A204.1 (cell line): ENCODE results near the gene ACE.
"Not testable (repeated sequence)": the region's sequence is repeated elsewhere in the genome, so short reads cannot be mapped to it uniquely, and the experiment has no call there.

Experiments
- FAIRE-seq: peaks from 2 replicates; lab custom pipeline; 2012; peaks lifted over from hg19 to GRCh38; lab: Jason Lieb, UNC

The ACE gene

DNA sequence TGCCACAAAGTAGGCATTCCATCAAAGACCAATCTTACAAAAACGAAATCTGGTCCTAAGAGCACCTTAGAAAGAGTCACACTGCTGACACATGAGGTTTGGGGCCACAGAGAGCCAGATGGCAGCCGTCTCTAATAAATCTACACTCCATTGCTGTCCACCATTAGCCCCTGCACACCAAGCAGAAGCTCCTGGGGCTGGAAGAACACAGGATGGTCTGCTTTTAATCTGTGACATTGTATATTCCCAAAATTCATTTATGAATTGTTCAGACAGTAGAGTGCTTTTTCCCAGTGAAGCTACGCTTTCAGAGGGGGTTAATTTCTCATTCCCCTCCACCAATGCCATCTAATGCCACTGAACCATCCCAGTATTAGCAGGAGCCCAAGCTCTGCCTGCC is 32.4 kb upstream of the ACE start:
- FAIRE-seq = no peak

GRCh38 chr17:63445065-63445464 is 31.8 kb upstream of the ACE start:
- no peak for FAIRE-seq

DNA sequence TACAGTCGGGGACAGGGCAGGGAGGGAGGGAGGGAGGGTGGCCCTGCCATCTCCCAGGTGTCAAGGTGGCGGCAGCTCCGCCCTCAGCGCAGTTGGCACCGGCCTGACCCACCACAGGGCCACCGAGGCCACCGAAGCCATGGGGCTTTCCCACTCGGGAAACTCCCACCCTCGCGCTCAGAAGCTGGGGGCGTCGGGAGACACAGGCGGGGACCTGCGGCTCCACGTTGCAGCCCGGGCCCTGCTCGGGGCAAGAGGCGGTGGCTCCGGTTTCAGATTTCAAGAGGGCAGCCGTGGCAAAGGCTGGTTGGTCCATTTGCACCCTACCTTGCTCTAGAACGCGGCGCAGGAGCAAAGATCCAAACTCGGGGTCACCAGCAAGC is 31.3 kb upstream of the ACE start:
- no peak for FAIRE-seq

GRCh38 chr17:63445954-63446752 is 30.7 kb upstream of the ACE start, which contains the start of gene CYB561:
Gene CYB561, minus strand, starts transcription at chr17:63446306. Its CDS starts 8,759 bp downstream, at chr17:63437547.
- FAIRE-seq = no peak

DNA sequence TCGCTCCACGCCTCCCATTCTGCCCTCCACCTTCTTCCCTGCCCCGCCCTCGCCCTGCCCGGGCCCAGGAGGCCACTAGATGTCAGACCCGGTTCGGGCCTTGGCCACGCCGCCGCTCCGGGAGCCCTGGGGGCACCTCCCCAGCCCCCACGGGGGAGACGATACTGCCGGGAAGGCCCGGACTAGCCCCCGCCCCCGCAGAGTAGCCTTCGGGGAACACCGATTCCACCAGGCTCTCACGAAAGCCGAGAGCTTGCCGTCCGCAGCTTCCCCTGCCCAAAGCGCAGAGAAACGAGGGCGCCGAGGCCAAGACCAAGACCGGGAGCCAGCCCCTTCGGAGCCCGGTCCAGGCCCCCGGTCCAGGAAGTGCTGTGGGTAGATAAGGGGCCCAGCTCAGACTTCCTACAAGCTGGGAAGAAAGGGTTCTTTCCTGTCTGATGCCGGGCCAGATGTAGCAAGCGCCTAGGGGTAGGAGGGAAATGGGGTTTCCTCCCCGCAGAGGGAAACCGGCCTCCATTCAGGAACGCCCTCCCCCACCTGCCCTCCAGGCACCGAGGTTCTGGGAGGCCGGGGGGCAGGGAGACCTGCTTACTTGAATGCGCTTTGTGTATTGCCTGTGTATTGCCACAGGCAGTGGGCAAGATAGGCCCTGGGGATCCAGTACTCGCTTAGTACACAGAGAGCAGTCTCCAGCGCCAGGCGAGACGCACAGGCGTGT is 29.9 kb upstream of the ACE start:
- FAIRE-seq = no peak

- FAIRE-seq = no peak
These were observed 29.3 kb upstream of the ACE start for GRCh38 chr17:63447471-63448009.

GRCh38 chr17:63448655-63449054 is 28.2 kb upstream of the ACE start:
- no peak for FAIRE-seq

DNA sequence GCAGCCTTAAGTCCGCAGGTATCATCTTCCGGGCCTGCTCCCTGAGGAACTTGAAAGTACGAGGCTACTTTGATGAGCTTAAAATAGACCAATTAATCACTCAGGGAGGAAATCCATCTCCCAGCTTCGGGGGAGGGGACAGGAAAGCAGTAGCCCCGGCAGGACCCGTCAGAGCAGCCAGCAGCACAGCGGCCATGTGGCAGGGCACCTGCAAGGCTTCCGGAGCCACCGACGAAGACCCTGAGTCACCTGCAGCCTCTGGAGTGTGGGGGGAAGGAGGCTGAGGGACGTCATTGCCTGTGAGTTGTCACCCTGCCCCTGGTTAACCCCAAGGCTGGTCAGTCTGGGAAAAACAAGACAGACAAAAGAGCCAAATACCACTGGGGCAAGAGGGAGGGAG is 26.3 kb upstream of the ACE start:
- no peak for FAIRE-seq

- FAIRE-seq = no peak
These were observed 25.7 kb upstream of the ACE start for GRCh38 chr17:63451150-63451549.

DNA sequence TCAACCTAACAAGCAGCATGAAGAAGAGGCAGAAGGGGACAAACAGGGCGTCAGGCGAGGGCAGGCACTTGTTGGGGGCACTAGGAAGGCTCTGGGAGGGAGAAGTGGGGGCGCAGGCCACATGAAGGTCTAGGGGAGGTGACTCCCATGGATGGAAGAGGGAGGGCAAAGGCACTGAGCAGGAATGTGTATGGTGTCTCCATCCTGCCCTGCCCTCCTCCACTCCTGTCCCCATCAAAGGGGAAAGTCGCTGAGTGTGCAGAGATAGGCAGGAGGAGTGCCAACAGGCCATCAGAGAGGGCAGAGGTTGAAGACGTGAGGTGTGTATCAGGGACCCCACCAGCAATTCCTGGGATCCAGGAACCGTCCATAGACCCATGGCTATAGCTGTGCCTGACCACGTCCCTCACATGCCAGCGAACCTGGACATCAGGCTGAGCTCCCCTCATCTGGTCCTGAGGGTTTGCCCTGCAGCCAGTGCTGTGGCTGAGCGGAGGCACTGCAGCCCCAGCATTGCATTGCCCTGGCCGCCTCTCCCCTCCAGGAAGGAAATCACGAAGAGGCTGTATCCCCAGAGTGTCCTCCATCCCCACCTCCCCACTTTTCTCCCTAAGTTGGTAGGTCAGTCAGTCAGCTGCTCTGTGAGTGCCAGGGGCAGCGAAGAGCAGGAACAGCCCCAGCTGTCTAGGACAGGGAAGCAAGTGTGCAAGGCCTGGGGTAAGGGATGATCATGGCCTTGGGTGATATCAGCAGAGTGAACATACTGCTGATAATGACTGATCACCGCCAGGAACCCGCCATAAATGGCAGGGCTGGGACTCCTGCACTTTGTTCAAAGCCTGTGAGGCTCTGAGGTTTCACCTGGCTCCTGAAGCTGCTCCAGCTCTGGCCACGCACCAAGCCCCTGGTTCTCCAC is 24.6 kb upstream of the ACE start:
- FAIRE-seq = no peak

DNA sequence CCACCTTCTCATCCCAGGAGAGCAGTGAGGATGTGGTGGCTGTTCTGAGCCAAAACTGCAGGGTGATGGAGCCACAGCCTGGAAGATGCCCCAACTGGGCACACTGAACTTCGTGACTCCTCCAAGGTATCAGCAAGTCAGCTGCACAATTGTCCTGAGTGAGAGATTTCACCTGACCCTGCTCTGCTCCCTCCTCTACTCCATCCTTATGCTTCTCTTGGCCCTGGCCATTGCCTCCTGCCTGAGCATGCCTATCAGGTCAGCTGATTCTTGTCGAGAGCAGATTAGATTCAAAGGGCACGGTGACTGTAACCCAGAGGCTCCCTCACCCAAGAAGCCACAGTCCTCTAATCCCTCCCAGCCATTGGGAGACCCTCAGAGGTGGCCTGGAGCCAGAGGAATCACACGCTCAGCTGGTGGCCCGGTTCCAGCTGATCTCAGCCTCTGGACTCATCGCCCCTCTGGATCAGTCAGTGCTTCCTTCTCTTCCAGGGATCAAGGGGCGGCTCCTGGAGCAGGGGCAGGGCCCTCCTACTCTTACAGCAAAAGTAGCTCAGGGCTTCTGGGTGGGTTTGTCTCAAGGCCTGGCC is 23.8 kb upstream of the ACE start:
- FAIRE-seq = no peak

DNA sequence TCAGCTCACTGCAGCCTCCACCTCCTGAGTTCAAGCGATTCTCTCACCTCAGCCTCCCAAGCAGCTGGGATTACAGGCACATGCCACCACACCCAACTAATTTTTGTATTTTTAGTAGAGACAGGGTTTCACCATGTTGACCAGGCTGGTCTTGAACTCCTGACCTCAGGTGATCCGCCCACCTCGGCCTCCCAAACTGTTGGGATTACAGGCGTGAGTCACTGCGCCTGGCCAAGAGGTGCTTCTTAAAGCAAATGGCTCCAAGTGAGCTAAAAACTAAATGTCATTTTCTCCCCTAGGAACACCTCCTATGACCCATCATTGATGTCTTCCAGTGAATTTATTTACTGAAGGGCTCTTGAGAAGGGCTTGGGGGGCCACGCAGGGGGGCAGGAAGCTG is 22.5 kb upstream of the ACE start:
- not testable (repeated sequence) for FAIRE-seq

DNA sequence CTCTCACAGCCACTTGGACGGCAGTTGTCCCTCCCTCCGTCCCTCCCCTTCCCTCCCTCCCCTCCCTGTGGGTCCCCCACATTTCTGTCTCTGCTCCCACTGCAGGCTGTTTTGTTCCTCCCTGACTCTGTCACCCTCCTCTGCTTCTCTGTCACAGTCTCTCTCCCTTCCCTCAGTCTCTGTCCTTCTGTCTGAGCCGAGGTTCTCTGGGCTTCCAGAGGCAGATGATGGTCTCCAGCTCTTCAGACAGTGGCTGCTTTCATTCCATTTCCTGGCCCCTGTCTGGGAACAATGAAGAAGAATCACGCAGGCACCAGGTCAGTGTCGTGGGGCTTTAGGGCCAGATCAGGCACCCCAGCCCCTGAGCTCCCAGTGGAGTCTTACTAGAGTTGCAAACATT is 21.9 kb upstream of the ACE start:
- no peak for FAIRE-seq

GRCh38 chr17:63455417-63455816 is 21.4 kb upstream of the ACE start:
- no peak for FAIRE-seq

- no peak for FAIRE-seq
These were observed 18.4 kb upstream of the ACE start for GRCh38 chr17:63458478-63458877.

GRCh38 chr17:63460018-63460417 is 16.8 kb upstream of the ACE start:
- no peak for FAIRE-seq

GRCh38 chr17:63463771-63464170 is 13.1 kb upstream of the ACE start:
- FAIRE-seq = no peak

- FAIRE-seq = no peak
These were observed 12.1 kb upstream of the ACE start for GRCh38 chr17:63464691-63465236.

DNA sequence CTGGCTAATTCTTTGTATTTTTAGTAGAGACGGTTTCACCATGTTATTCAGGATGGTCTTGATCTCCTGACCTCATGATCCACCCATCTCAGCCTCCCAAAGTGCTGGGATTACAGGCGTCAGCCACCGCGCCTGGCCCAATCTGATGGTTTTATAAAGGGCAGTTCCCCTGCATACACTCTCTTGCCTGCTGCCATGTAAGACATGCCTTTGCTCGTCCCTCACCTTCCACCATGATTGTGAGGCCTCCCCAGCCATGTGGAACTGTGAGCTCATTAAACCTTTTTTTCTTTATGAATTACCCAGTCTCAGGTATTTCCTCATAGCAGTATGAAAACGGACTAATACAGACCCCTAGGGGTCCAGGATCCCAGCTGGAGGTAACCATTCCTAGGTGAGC is 8.8 kb upstream of the ACE start:
- not testable (repeated sequence) for FAIRE-seq

GRCh38 chr17:63474174-63474573 is 2.7 kb upstream of the ACE start:
- FAIRE-seq = no peak

GRCh38 chr17:63474586-63475460 is 2.0 kb upstream of the ACE start:
- FAIRE-seq = no peak
